ENCODE measurements around the gene SWAP70.

The SWAP70 gene

GRCh38 chr11:9776203-9776602 is 112.3 kb downstream of the SWAP70 start:
- no peak for DNase-seq (ENCODE audit: low read depth)

- DNase-seq (ENCODE audit: low read depth), result no peak
These were observed 113.2 kb downstream of the SWAP70 start for GRCh38 chr11:9777066-9777465.

- DNase-seq (ENCODE audit: low read depth), result no peak
These were observed 113.6 kb downstream of the SWAP70 start for GRCh38 chr11:9777525-9777924.

- DNase-seq (ENCODE audit: low read depth), result no peak
These were observed 117.1 kb downstream of the SWAP70 start for GRCh38 chr11:9780929-9781328.

GRCh38 chr11:9783986-9784385 is 120.1 kb downstream of the SWAP70 start:
- DNase-seq (ENCODE audit: low read depth), result no peak

- DNase-seq (ENCODE audit: low read depth), result no peak
These were observed 120.9 kb downstream of the SWAP70 start for GRCh38 chr11:9784602-9785315.

GRCh38 chr11:9787260-9787659 is 123.4 kb downstream of the SWAP70 start:
- DNase-seq (ENCODE audit: low read depth), result no peak

- no peak for DNase-seq (ENCODE audit: low read depth)
These were observed 124.2 kb downstream of the SWAP70 start for GRCh38 chr11:9787981-9788521.

- no peak for DNase-seq (ENCODE audit: low read depth)
These were observed 126.0 kb downstream of the SWAP70 start for GRCh38 chr11:9789910-9790309.

- DNase-seq (ENCODE audit: low read depth), result no peak
These were observed 126.8 kb downstream of the SWAP70 start for GRCh38 chr11:9790703-9791102.

GRCh38 chr11:9796266-9796665 is 132.4 kb downstream of the SWAP70 start:
- DNase-seq (ENCODE audit: low read depth), result no peak

GRCh38 chr11:9796854-9797253 is 133.0 kb downstream of the SWAP70 start:
- DNase-seq (ENCODE audit: low read depth), result no peak

- DNase-seq (ENCODE audit: low read depth), result no peak
These were observed 133.4 kb downstream of the SWAP70 start for GRCh38 chr11:9797300-9797699.

- no peak for DNase-seq (ENCODE audit: low read depth)
These were observed 136.0 kb downstream of the SWAP70 start for GRCh38 chr11:9799886-9800285.

GRCh38 chr11:9802291-9802861 is 138.5 kb downstream of the SWAP70 start:
- no peak for DNase-seq (ENCODE audit: low read depth)
